Stimulated activated CD8-positive, alpha-beta memory T cell treated with anti-CD3 and anti-CD28 coated beads, Interleukin-7, amount 100 ng/mL, for 24 hours (primary cell): Measurements from ENCODE around the gene AKAP9.
A peak's percentile ranks its signal among the peaks of the same experiment; 100 is the strongest.
"Not testable (repeated sequence)": the region's sequence is repeated elsewhere in the genome, so short reads cannot be mapped to it uniquely, and the experiment has no call there.

Experiments used
- DNase-seq: peaks from one replicate; pipeline ENCODE4 v3.0.0-alpha.2; 2020; ENCODE audit warnings: low read depth

Gene AKAP9

GRCh38 chr7:91940572-91941341, at the start of gene AKAP9:
Gene AKAP9, plus strand, starts transcription at chr7:91940862. Its CDS starts 238 bp downstream, at chr7:91941100.
- DNase-seq: peak; percentile 75

GRCh38 chr7:91892099-91892705, 48.5 kb upstream of the AKAP9 start:
- no peak for DNase-seq

- DNase-seq: no peak
These were observed 47.8 kb upstream of the AKAP9 start for GRCh38 chr7:91892821-91893340.

- not testable (repeated sequence) for DNase-seq
These were observed 47.0 kb upstream of the AKAP9 start for GRCh38 chr7:91893699-91894098.

- no peak for DNase-seq
These were observed 45.7 kb upstream of the AKAP9 start for GRCh38 chr7:91894781-91895480.

- DNase-seq: no peak
These were observed 42.2 kb upstream of the AKAP9 start for GRCh38 chr7:91898240-91898992.

- no peak for DNase-seq
These were observed 41.1 kb upstream of the AKAP9 start for GRCh38 chr7:91899563-91899962.

GRCh38 chr7:91910171-91910570, 30.5 kb upstream of the AKAP9 start:
- no peak for DNase-seq

- DNase-seq: no peak
These were observed 29.5 kb upstream of the AKAP9 start for GRCh38 chr7:91911121-91911520.

- no peak for DNase-seq
These were observed 28.2 kb upstream of the AKAP9 start for GRCh38 chr7:91912494-91912893.

GRCh38 chr7:91913612-91914011, 27.1 kb upstream of the AKAP9 start:
- DNase-seq: no peak

GRCh38 chr7:91915401-91916050, 25.1 kb upstream of the AKAP9 start:
- no peak for DNase-seq

- DNase-seq: no peak
These were observed 24.6 kb upstream of the AKAP9 start for GRCh38 chr7:91916051-91916440.

GRCh38 chr7:91918356-91918755, 22.3 kb upstream of the AKAP9 start:
- DNase-seq: no peak

GRCh38 chr7:91922857-91923256, 17.8 kb upstream of the AKAP9 start:
- no peak for DNase-seq

- DNase-seq: no peak
These were observed 12.8 kb upstream of the AKAP9 start for GRCh38 chr7:91927912-91928311.

GRCh38 chr7:91929463-91929862, 11.2 kb upstream of the AKAP9 start:
- no peak for DNase-seq

- DNase-seq: no peak
These were observed 491 bp upstream of the AKAP9 start for GRCh38 chr7:91940171-91940570.

GRCh38 chr7:91941450-91941849, 788 bp downstream of the AKAP9 start:
- no peak for DNase-seq

GRCh38 chr7:91942312-91942711, 1.6 kb downstream of the AKAP9 start:
- DNase-seq: no peak

GRCh38 chr7:91944970-91945369, 4.3 kb downstream of the AKAP9 start:
- not testable (repeated sequence) for DNase-seq

GRCh38 chr7:91945476-91945875, 4.8 kb downstream of the AKAP9 start:
- no peak for DNase-seq
